IMR-90 (cell line): ENCODE results near the gene YKT6. TPM values are rescaled to one million over a fixed set of nuclear protein-coding genes. Genes with fewer than 3 reads are reported as not detected.

ENCODE experiments used
- ATAC-seq: fragments of 200-7000 bp; cut with Tn5 transposase; 2 replicates; pipeline ENCODE4 v1.9.1; 2020; ENCODE audit warnings: low read depth, mild to moderate bottlenecking, moderate library complexity
- BruUV-seq: library from RNA; stranded (reverse); fragments of 400-500 nt; replicated peaks from 2 replicates; lab custom pipeline; 2021; lab: Mats Ljungman, UMichigan
- CTCF ChIA-PET: fragments of 300-600 bp; formaldehyde crosslinking; extraction: SDS; loops from one replicate; lab custom pipeline; 2021; ENCODE audit warnings: antibody characterized with exemption; lab: Yijun Ruan, JAX
- POLR2A ChIA-PET: fragments of 300-600 bp; sonication (Branson Sonifier 250); formaldehyde crosslinking; loops from one replicate; lab custom pipeline; 2022; ENCODE audit warnings: antibody characterized with exemption; ENCODE audit not compliant: unreplicated experiment; lab: Charles Lee
- DNase-seq: peaks from one replicate; pipeline ENCODE4 v3.0.0; 2013
- H2AFZ ChIP-seq: replicated peaks from 2 replicates; pipeline ENCODE3; 2013; ENCODE audit warnings: low read length, mild to moderate bottlenecking; ENCODE audit not compliant: poor library complexity
- H2AK5ac ChIP-seq: 2 replicates; pipeline ENCODE4 v1.6.1; 2013; ENCODE audit warnings: low read depth, low read length, inconsistent platforms
- H2AK9ac ChIP-seq: replicated peaks from 2 replicates; pipeline ENCODE3; 2013; ENCODE audit warnings: mild to moderate bottlenecking, low read depth, low read length, moderate library complexity; ENCODE audit not compliant: poor library complexity
- H2BK120ac ChIP-seq: 2 replicates; pipeline ENCODE4 v1.6.1; 2013; ENCODE audit warnings: low read depth, low read length, inconsistent platforms
- H2BK15ac ChIP-seq: 3 replicates; pipeline ENCODE4 v1.6.1; 2013; ENCODE audit warnings: low read depth, low read length, inconsistent platforms
- H2BK20ac ChIP-seq: 2 replicates; pipeline ENCODE4 v1.6.1; 2013; ENCODE audit warnings: low read depth, mild to moderate bottlenecking, inconsistent platforms, low read length, moderate library complexity
- H2BK5ac ChIP-seq: 2 replicates; pipeline ENCODE4 v1.6.1; 2013; ENCODE audit warnings: mild to moderate bottlenecking, low read depth, low read length, inconsistent platforms; ENCODE audit not compliant: poor library complexity, severe bottlenecking
- H3K14ac ChIP-seq: replicated peaks from 2 replicates; pipeline ENCODE4 v1.6.1; 2013; ENCODE audit warnings: low read depth, low read length, inconsistent platforms
- H3K18ac ChIP-seq: 2 replicates; pipeline ENCODE4 v1.6.1; 2013; ENCODE audit warnings: low read depth, low read length, control low read depth
- H3K23ac ChIP-seq: 2 replicates; pipeline ENCODE4 v1.6.1; 2013; ENCODE audit warnings: low read depth, low read length, inconsistent platforms
- H3K27ac ChIP-seq: 2 replicates; pipeline ENCODE4 v1.5.1; 2013; ENCODE audit warnings: mild to moderate bottlenecking, control low read depth, low read length; ENCODE audit not compliant: insufficient read depth
- H3K27me3 ChIP-seq: 2 replicates; pipeline ENCODE4 v1.6.1; 2013; ENCODE audit warnings: low read length; ENCODE audit not compliant: control insufficient read depth, insufficient read depth
- H3K36me3 ChIP-seq: 2 replicates; pipeline ENCODE4 v1.6.1; 2013; ENCODE audit warnings: low read length, mixed read lengths; ENCODE audit not compliant: control insufficient read depth, insufficient read depth
- H3K4ac ChIP-seq: 2 replicates; pipeline ENCODE4 v1.6.1; 2013; ENCODE audit warnings: low read depth, low read length, inconsistent platforms
- H3K4me1 ChIP-seq: 2 replicates; pipeline ENCODE4 v1.6.1; 2013; ENCODE audit warnings: low read length, mixed read lengths; ENCODE audit not compliant: control insufficient read depth, insufficient read depth
- H3K4me2 ChIP-seq: 2 replicates; pipeline ENCODE4 v1.6.1; 2013; ENCODE audit warnings: low read depth, mild to moderate bottlenecking, control low read depth, low read length, moderate library complexity
- H3K4me3 ChIP-seq: 2 replicates; pipeline ENCODE4 v1.5.1; 2013; ENCODE audit warnings: low read depth, mild to moderate bottlenecking, control low read depth, low read length, moderate library complexity; ENCODE audit not compliant: insufficient read depth
- H3K56ac ChIP-seq: 2 replicates; pipeline ENCODE4 v1.6.1; 2013; ENCODE audit warnings: low read length, inconsistent platforms; ENCODE audit not compliant: insufficient read depth; ENCODE audit errors: extremely low read depth
- H3K79me1 ChIP-seq, 2 experiments: 2 replicates each; pipeline ENCODE4 v1.6.1; 2013; ENCODE audit warnings: low read length in 2 of 2, inconsistent platforms in 1 of 2, low read depth in 1 of 2
- H3K9ac ChIP-seq: 2 replicates; pipeline ENCODE4 v1.6.1; 2013; ENCODE audit warnings: low read depth, low read length, control low read depth
- H3K9me1 ChIP-seq: 2 replicates; pipeline ENCODE4 v1.6.1; 2013; ENCODE audit warnings: low read length, inconsistent platforms; ENCODE audit not compliant: insufficient read depth
- H3K9me3 ChIP-seq: 2 replicates; pipeline ENCODE4 v1.6.1; 2013; ENCODE audit warnings: low read length; ENCODE audit not compliant: control insufficient read depth, insufficient read depth
- H4K20me1 ChIP-seq: 2 replicates; pipeline ENCODE4 v1.6.1; 2013; ENCODE audit warnings: low read length, inconsistent platforms; ENCODE audit not compliant: insufficient read depth
- H4K5ac ChIP-seq: 2 replicates; pipeline ENCODE4 v1.6.1; 2013; ENCODE audit warnings: mild to moderate bottlenecking, low read depth, low read length, control low read depth
- H4K8ac ChIP-seq, 2 experiments: 2 replicates each; pipeline ENCODE4 v1.6.1; 2013; ENCODE audit warnings: low read depth in 2 of 2, low read length in 2 of 2, control low read depth in 1 of 2, inconsistent platforms in 1 of 2
- H4K91ac ChIP-seq: 2 replicates; pipeline ENCODE4 v1.6.1; 2013; ENCODE audit warnings: low read depth, low read length, inconsistent platforms; ENCODE audit not compliant: insufficient read depth
- BHLHE40 ChIP-seq: fragments of 150-350 bp; IDR thresholded peaks from 2 replicates; pipeline ENCODE4 v1.6.1; 2016; ENCODE audit warnings: mild to moderate bottlenecking, low read depth, low read length
- CEBPB ChIP-seq: IDR thresholded peaks from 2 replicates; pipeline ENCODE4 v1.6.1; 2012; ENCODE audit warnings: low read depth, low read length, improper control_type of control experiment
- CHD1 ChIP-seq: IDR thresholded peaks from 2 replicates; pipeline ENCODE4 v1.6.1; 2012; ENCODE audit warnings: low read depth, low read length, improper control_type of control experiment
- CTCF ChIP-seq: conservative IDR thresholded peaks from 2 replicates; pipeline ENCODE4 v1.5.1; 2012; ENCODE audit warnings: mild to moderate bottlenecking, low read depth, low read length, improper control_type of control experiment
- MAFK ChIP-seq: IDR thresholded peaks from 2 replicates; pipeline ENCODE4 v1.6.1; 2012; ENCODE audit warnings: low read depth, low read length, improper control_type of control experiment
- MAZ ChIP-seq: IDR thresholded peaks from 2 replicates; pipeline ENCODE4 v1.6.1; 2012; ENCODE audit warnings: low read depth, mild to moderate bottlenecking, low read length, improper control_type of control experiment, moderate library complexity, borderline replicate concordance
- MXI1 ChIP-seq: IDR thresholded peaks from 2 replicates; pipeline ENCODE4 v1.6.1; 2012; ENCODE audit warnings: low read depth, mild to moderate bottlenecking, low read length, moderate library complexity, borderline replicate concordance
- NFE2L2 ChIP-seq: fragments of 150-350 bp; IDR thresholded peaks from 2 replicates; pipeline ENCODE4 v1.6.1; 2016; ENCODE audit warnings: low read depth, mild to moderate bottlenecking, low read length
- POLR2A ChIP-seq: IDR thresholded peaks from 2 replicates; pipeline ENCODE4 v1.6.1; 2012; ENCODE audit warnings: mild to moderate bottlenecking, low read depth, low read length
- RAD21 ChIP-seq: IDR thresholded peaks from 2 replicates; pipeline ENCODE4 v1.6.1; 2012; ENCODE audit warnings: low read length, improper control_type of control experiment
- RCOR1 ChIP-seq: IDR thresholded peaks from 2 replicates; pipeline ENCODE4 v1.6.1; 2012; ENCODE audit warnings: mild to moderate bottlenecking, low read length, improper control_type of control experiment; ENCODE audit not compliant: insufficient replicate concordance
- RFX5 ChIP-seq: IDR thresholded peaks from 2 replicates; pipeline ENCODE4 v1.8.0; 2012; ENCODE audit warnings: low read depth, mild to moderate bottlenecking, low read length, moderate library complexity
- SMC3 ChIP-seq: fragments of 150-350 bp; IDR thresholded peaks from 2 replicates; pipeline ENCODE4 v1.6.1; 2016; ENCODE audit warnings: low read depth, mild to moderate bottlenecking, antibody characterized with exemption, low read length, moderate library complexity
- WGBS, 2 experiments: methylation state at CpG; one replicate each; pipeline versions ENCODE4 v1.1.5 to v1.1.7; 2013; ENCODE audit warnings: missing lambda C conversion rate in 2 of 2; ENCODE audit not compliant: insufficient read length in 1 of 2; ENCODE audit errors: extremely low coverage in 2 of 2; 5-methylcytosine and 5-hydroxymethylcytosine counted together
- dilution Hi-C: fragments of 300-500 bp; cut with HindIII; formaldehyde crosslinking; loops from one replicate; pipeline ENCODE4 v1.14.3; 2018; ENCODE audit warnings: low sequenced_read_pairs; ENCODE audit not compliant: unreplicated experiment
- in situ Hi-C: fragments of 300-500 bp; cut with MboI; formaldehyde crosslinking; loops from 3 replicates; pipeline ENCODE4 v1.14.3; 2019; ENCODE audit warnings: low sequenced_read_pairs, inconsistent platforms, mixed read lengths
- intact Hi-C: fragments of 100-400 bp; cut with micrococcal nuclease; formaldehyde crosslinking; loops from 2 replicates; pipeline ENCODE4 v1.10.0; 2022
- polyA plus RNA-seq, 3 experiments: library from polyadenylated mRNA; depleted of rRNA; stranded (reverse); fragments of >200 nt; gene quantifications; 2 replicates each; pipeline ENCODE4 v1.2.3, GENCODE V29; 2012; ENCODE audit warnings: low replicate concordance in 1 of 3
- total RNA-seq: library from RNA; depleted of rRNA; stranded (reverse); fragments of >200 nt; gene quantifications from 2 replicates; pipeline ENCODE4 v1.2.3, GENCODE V29; 2012
- TF ChIP-seq, protein P1 (sequence below): fragments of 150-350 bp; IDR thresholded peaks from 2 replicates; pipeline ENCODE4 v1.6.1; 2016; ENCODE audit warnings: low read depth, mild to moderate bottlenecking, low read length, moderate library complexity, borderline replicate concordance

Gene YKT6
- total and polyA plus RNA-seq, 2 of the 4 experiments (the other 2 are of a cell fraction): 115 to 120 TPM

DNA sequence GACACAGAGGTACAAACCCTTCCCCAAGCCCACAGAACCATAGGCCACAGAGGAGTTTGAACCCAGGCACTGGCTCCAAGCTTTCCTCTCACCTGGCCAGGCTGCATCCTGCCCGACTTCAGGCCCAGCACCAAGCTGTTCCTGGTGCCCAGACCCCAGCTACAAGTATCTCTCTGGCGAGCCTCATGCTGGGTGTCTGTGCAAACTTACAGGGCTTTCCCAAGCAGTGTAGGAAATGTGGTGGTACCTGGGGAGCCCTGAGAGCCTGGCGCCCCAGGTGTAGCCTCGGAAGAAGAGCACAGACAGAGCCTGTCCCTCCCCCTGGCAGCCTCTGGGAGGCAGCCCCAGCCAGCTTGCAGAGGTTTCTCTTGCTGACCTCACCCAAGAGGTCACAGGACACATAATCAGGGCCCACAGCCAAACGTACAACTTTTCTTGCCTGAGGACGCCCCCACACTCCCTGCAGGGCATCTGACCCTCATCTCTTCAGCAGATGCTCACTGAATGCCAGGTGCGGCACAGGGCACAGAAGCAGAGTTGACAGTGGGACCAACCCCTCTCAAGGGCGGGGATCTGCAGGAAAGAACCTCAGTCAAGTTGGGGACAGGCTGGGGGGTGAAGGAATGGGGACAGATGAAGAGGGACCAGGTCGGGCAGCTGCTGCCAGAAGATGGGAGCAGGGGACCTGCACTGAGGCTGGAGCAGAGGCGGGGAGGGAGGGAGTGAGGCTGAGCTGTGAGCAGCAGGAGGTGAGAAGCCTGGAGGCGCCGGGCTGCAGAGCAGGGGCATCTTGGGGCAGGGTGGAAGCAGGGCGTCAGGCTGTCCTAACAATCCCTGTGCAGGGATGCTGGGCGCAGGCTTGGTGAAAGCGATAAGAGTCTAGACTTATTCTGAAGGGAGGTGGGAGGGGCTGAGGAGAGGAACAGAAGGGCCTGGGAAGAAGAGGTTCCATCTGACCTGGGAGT, 43.4 kb upstream of the YKT6 start:
- Histone ChIP-seq H3K14ac (no peak overlapping the region), H3K56ac (no peak overlapping the region), H3K18ac (no peak overlapping the region), H3K4me3 (no peak overlapping the region), H3K9ac (no peak overlapping the region), H2AK5ac (no peak overlapping the region), H2AK9ac (no peak overlapping the region), H3K4me2 (no peak overlapping the region), H3K4me1 (peaks cover 1% of the 10 kb centered on the region), H3K9me3 (no peaks in the 10 kb centered on the region), H3K4ac (no peak overlapping the region), H3K23ac (no peak overlapping the region), H2AFZ (no peak overlapping the region), H2BK120ac (no peak overlapping the region), H3K27me3 (peaks cover 6% of the 10 kb centered on the region; the same call in 1 of the 2 replicates), H3K9me1 (peaks cover 3% of the 10 kb centered on the region; the same call in 1 of the 2 replicates), H4K20me1 (no peaks in the 10 kb centered on the region), H4K5ac (no peak overlapping the region), H3K79me1 (no peaks in the 10 kb centered on the region), H4K8ac (no peak overlapping the region), H2BK15ac (no peak overlapping the region), H2BK20ac (no peak overlapping the region), H4K91ac (no peak overlapping the region), H3K36me3 (no peaks in the 10 kb centered on the region), H2BK5ac (no peak overlapping the region), H3K27ac (no peak overlapping the region)
- intact Hi-C loops: no loop called here
- CTCF ChIA-PET: no interaction called here
- in situ Hi-C loops: no loop called here
- DNase-seq (no peak), ATAC-seq (no peak)
- POLR2A ChIA-PET: no interaction called here
- dilution Hi-C loops: no loop called here
- WGBS, 2 experiments: 75% methylated on average over 6 of the region's 15 CpGs; no CpG with 5 or more reads in 1 of the 2 experiments
- no peak for TF ChIP-seq NFE2L2
- no peak for TF ChIP-seq RCOR1
- TF ChIP-seq, protein P1, sequence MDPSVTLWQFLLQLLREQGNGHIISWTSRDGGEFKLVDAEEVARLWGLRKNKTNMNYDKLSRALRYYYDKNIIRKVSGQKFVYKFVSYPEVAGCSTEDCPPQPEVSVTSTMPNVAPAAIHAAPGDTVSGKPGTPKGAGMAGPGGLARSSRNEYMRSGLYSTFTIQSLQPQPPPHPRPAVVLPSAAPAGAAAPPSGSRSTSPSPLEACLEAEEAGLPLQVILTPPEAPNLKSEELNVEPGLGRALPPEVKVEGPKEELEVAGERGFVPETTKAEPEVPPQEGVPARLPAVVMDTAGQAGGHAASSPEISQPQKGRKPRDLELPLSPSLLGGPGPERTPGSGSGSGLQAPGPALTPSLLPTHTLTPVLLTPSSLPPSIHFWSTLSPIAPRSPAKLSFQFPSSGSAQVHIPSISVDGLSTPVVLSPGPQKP: no peak
- TF ChIP-seq CTCF: no peak
- no peak for TF ChIP-seq MAZ
- no peak for TF ChIP-seq SMC3
- no peak for TF ChIP-seq MAFK
- no peak for TF ChIP-seq RAD21
- no peak for TF ChIP-seq CHD1
- TF ChIP-seq CEBPB: no peak
- TF ChIP-seq RFX5: no peak
- TF ChIP-seq BHLHE40: no peak
- no peak for TF ChIP-seq MXI1
- no peak for TF ChIP-seq POLR2A
- no TSS peak for BruUV-seq
